ENCODE data around the gene TSACC. TPM values are rescaled to one million over a fixed set of nuclear protein-coding genes. Genes with fewer than 3 reads are reported as not detected.

Gene TSACC
- total RNA-seq, 2 experiments from 2014 or later = not detected

GRCh38 chr1:156371553-156372264, 33.4 kb downstream of the TSACC start:
- POLR2A ChIA-PET = interaction anchor here (0.6 kb wide), 1 partner anchor 60 kb away, joined by 3 read pairs; no protein-coding TSS in a partner anchor
- CTCF ChIA-PET = interaction anchor here (1.1 kb wide), 1 partner anchor 14 kb away, joined by 3 read pairs; no protein-coding TSS in a partner anchor

GRCh38 chr1:156372265-156372586, 33.9 kb downstream of the TSACC start:
- ChIA-PET CTCF (no interaction called here), POLR2A (no interaction called here)
- no peak for TF ChIP-seq CTCF (IDR thresholded peaks at IDR 0.05)
- intact Hi-C loops (cut with DNase I, micrococcal nuclease) = no loop called here
- H3K4me1 Mint-ChIP-seq (ENCODE audit: low read depth) = no peaks in the 10 kb centered on the region
- Histone ChIP-seq H3K9me3 (ENCODE audit: control insufficient read depth in 1 of 2, insufficient read depth in 1 of 2, low read length in 2 of 2) (peaks cover 0 to 4% of the 10 kb centered on the region in 2 experiments), H3K4me3 (ENCODE audit: low read length) (no peak overlapping the region), H3K4me1 (ENCODE audit: insufficient read depth, low read length) (peaks cover 7% of the 10 kb centered on the region), H3K27me3 (ENCODE audit: control insufficient read depth in 1 of 2, insufficient read depth in 2 of 2, low read length in 2 of 2) (peaks cover 27 to 37% of the 10 kb centered on the region in 2 experiments), H3K36me3 (ENCODE audit: insufficient read depth, low read length) (no peaks in the 10 kb centered on the region), H3K27ac (ENCODE audit: low read depth in 1 of 2, low read length in 2 of 2) (no peak overlapping the region)
- H3K9me3 Mint-ChIP-seq = no peaks in the 10 kb centered on the region
- H3K27ac Mint-ChIP-seq = no peak overlapping the region
- DNase-seq (no peak), ATAC-seq (ENCODE audit: poor library complexity) (no peak)
- H3K36me3 Mint-ChIP-seq (ENCODE audit: low read depth) = no peaks in the 10 kb centered on the region
- peaks cover 57% of the 10 kb centered on the region for H3K27me3 Mint-ChIP-seq
- no peak overlapping the region for H3K4me3 Mint-ChIP-seq

More at GRCh38 chr1:156371553-156372264, 33.4 kb downstream of the TSACC start:
- Mint-ChIP-seq H3K27me3 (peaks cover 59% of the 10 kb centered on the region), H3K4me1 (ENCODE audit: low read depth) (no peaks in the 10 kb centered on the region), H3K36me3 (ENCODE audit: low read depth) (no peaks in the 10 kb centered on the region), H3K9me3 (no peaks in the 10 kb centered on the region), H3K27ac (no peak overlapping the region), H3K4me3 (no peak overlapping the region)
- ATAC-seq (ENCODE audit: poor library complexity) (no peak), DNase-seq (no peak)
- peaks cover 7% of the 10 kb centered on the region for H3K4me1 ChIP-seq (ENCODE audit: insufficient read depth, low read length)
- no peak overlapping the region for H3K27ac ChIP-seq (ENCODE audit: low read depth in 1 of 2, low read length in 2 of 2)
- no peak for TF ChIP-seq CTCF (IDR thresholded peaks at IDR 0.05)
- intact Hi-C loops (cut with DNase I, micrococcal nuclease) = no loop called here
- peaks cover 0 to 4% of the 10 kb centered on the region in 2 experiments for H3K9me3 ChIP-seq (ENCODE audit: control insufficient read depth in 1 of 2, insufficient read depth in 1 of 2, low read length in 2 of 2)
- H3K27me3 ChIP-seq (ENCODE audit: control insufficient read depth in 1 of 2, insufficient read depth in 2 of 2, low read length in 2 of 2) = peaks cover 25 to 42% of the 10 kb centered on the region in 2 experiments
- H3K36me3 ChIP-seq (ENCODE audit: insufficient read depth, low read length) = no peaks in the 10 kb centered on the region
- H3K4me3 ChIP-seq (ENCODE audit: low read length) = no peak overlapping the region

- Mint-ChIP-seq H3K27me3 (peaks cover 50% of the 10 kb centered on the region), H3K4me3 (no peak overlapping the region), H3K27ac (no peak overlapping the region), H3K4me1 (ENCODE audit: low read depth) (no peaks in the 10 kb centered on the region), H3K36me3 (ENCODE audit: low read depth) (no peaks in the 10 kb centered on the region), H3K9me3 (no peaks in the 10 kb centered on the region)
- Histone ChIP-seq H3K27me3 (ENCODE audit: control insufficient read depth in 1 of 2, insufficient read depth in 2 of 2, low read length in 2 of 2) (peaks cover 27 to 34% of the 10 kb centered on the region in 2 experiments), H3K27ac (ENCODE audit: low read depth in 1 of 2, low read length in 2 of 2) (no peak overlapping the region), H3K4me3 (ENCODE audit: low read length) (no peak overlapping the region), H3K9me3 (ENCODE audit: control insufficient read depth in 1 of 2, insufficient read depth in 1 of 2, low read length in 2 of 2) (peaks cover 0 to 4% of the 10 kb centered on the region in 2 experiments), H3K4me1 (ENCODE audit: insufficient read depth, low read length) (peaks cover 7% of the 10 kb centered on the region), H3K36me3 (ENCODE audit: insufficient read depth, low read length) (no peaks in the 10 kb centered on the region)
- intact Hi-C loops (cut with DNase I, micrococcal nuclease) = no loop called here
- TF ChIP-seq CTCF (IDR thresholded peaks at IDR 0.05) = no peak
- ChIA-PET CTCF (interaction anchor here (2.0 kb wide), 1 partner anchor 13 kb away, joined by 7 read pairs; no protein-coding TSS in a partner anchor), POLR2A (no interaction called here)
- ATAC-seq (ENCODE audit: poor library complexity) = no peak
- DNase-seq = no peak
Observed at GRCh38 chr1:156372876-156373275, 34.5 kb downstream of the TSACC start.
